Sigmoid colon (tissue), 4 donors: ENCODE data around the gene CSPG4.

Experiments used
- EP300 ChIP-seq, 4 donors: sonication (generic); formaldehyde crosslinking; IDR thresholded peaks; one replicate each; pipeline ENCODE4 v1.6.1; 2017; ENCODE audit warnings: antibody characterized with exemption in 4 of 4
- POLR2AphosphoS5 ChIP-seq, 4 donors: sonication (generic); formaldehyde crosslinking; IDR thresholded peaks; one replicate each; pipeline ENCODE4 v1.6.1; 2017; ENCODE audit warnings: antibody characterized with exemption in 4 of 4
- TF ChIP-seq, protein P1 (sequence below), 4 experiments: fragments of 450-650 bp in 3 of 4; fragments of 200-600 bp in 1 of 4; IDR thresholded peaks; one replicate each; pipeline ENCODE4 v1.5.1; 2016 to 2019; ENCODE audit warnings: antibody characterized with exemption in 4 of 4, mild to moderate bottlenecking in 3 of 4, moderate library complexity in 2 of 4

DNA sequence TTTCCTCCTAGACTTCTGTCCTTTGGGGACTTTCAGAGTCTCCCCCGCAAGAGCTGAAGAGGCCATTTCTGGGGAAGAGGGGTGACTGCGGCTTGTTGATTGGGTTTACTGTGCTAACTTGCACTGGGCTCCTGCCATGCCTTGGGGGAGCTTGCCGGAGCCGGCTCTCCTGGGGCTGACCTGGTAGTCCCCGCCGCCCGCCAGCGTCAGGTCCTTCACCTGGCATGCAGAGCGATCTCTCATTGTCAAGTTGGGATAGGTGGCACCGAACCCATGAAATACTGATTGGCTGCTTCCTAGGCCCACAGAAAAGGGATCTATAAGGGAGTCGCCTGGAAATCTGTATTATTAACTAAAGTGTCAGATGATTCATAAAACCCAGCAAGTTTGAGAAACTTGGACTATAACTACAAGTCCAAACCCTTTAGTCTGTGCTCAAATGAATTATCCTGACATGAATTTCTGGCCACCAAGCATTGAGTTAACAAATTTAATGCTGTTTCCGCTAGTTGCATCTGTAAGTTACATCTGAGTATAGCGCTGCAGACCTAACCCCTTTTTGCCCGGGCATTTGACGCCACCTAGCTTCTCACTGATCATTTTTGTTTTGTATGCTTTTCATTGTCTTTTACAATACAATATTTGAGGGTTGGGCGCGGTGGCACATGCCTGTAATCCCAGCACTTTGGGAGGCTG is 72.0 kb downstream of the CSPG4 start:
- TF ChIP-seq POLR2AphosphoS5 (IDR thresholded peaks at IDR 0.05) (no peak), EP300 (IDR thresholded peaks at IDR 0.05) (no peak)
- TF ChIP-seq, protein P1, sequence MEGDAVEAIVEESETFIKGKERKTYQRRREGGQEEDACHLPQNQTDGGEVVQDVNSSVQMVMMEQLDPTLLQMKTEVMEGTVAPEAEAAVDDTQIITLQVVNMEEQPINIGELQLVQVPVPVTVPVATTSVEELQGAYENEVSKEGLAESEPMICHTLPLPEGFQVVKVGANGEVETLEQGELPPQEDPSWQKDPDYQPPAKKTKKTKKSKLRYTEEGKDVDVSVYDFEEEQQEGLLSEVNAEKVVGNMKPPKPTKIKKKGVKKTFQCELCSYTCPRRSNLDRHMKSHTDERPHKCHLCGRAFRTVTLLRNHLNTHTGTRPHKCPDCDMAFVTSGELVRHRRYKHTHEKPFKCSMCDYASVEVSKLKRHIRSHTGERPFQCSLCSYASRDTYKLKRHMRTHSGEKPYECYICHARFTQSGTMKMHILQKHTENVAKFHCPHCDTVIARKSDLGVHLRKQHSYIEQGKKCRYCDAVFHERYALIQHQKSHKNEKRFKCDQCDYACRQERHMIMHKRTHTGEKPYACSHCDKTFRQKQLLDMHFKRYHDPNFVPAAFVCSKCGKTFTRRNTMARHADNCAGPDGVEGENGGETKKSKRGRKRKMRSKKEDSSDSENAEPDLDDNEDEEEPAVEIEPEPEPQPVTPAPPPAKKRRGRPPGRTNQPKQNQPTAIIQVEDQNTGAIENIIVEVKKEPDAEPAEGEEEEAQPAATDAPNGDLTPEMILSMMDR (IDR thresholded peaks at IDR 0.05) = no peak
